Activated CD4-positive, alpha-beta memory T cell treated with anti-CD3 and anti-CD28 coated beads for 36 hours (primary cell): ENCODE data around the gene CENPA. TPM values are rescaled to one million over a fixed set of nuclear protein-coding genes. Genes with fewer than 3 reads are reported as not detected.
"Not testable (repeated sequence)": the region's sequence is repeated elsewhere in the genome, so short reads cannot be mapped to it uniquely, and the experiment has no call there.

Experiments used
- CTCF ChIA-PET: fragments of 350-600 bp; sonication (Branson Sonifier 250); formaldehyde crosslinking; loops from one replicate; lab custom pipeline; 2021; ENCODE audit warnings: antibody characterized with exemption, inconsistent platforms; lab: Charles Lee
- POLR2A ChIA-PET: fragments of 350-600 bp; sonication (Branson Sonifier 250); formaldehyde crosslinking; loops from one replicate; lab custom pipeline; 2021; ENCODE audit warnings: antibody characterized with exemption; lab: Charles Lee
- DNase-seq: peaks from one replicate; pipeline ENCODE4 v3.0.0-alpha.2; 2020
- H3K27ac Mint-ChIP-seq: one replicate; pipeline ENCODE4 v1.8.0; 2021; ENCODE audit warnings: mixed read lengths
- H3K27me3 Mint-ChIP-seq: one replicate; pipeline ENCODE4 v1.8.0; 2021; ENCODE audit warnings: mixed read lengths
- H3K36me3 Mint-ChIP-seq: one replicate; pipeline ENCODE4 v1.8.0; 2021; ENCODE audit warnings: mixed read lengths
- H3K4me1 Mint-ChIP-seq: one replicate; pipeline ENCODE4 v1.8.0; 2021; ENCODE audit warnings: low read depth, mixed read lengths
- H3K4me3 Mint-ChIP-seq: one replicate; pipeline ENCODE4 v1.8.0; 2021; ENCODE audit warnings: mild to moderate bottlenecking, mixed read lengths
- H3K9me3 Mint-ChIP-seq: one replicate; pipeline ENCODE4 v1.8.0; 2021; ENCODE audit warnings: mixed read lengths
- intact Hi-C: fragments of 100-400 bp; cut with micrococcal nuclease; formaldehyde crosslinking; loops from one replicate; pipeline ENCODE4 v1.15.1; 2023
- total RNA-seq, 2 experiments: library from RNA; stranded (reverse); gene quantifications; one replicate each; pipeline ENCODE4 v1.2.3, GENCODE V29; 2021

Gene CENPA
- total RNA-seq, 2 experiments from 2014 or later: 36.7 to 37.8 TPM

GRCh38 chr2:26778098-26778497 is 7.8 kb upstream of the CENPA start:
- intact Hi-C loops: no loop called here
- POLR2A ChIA-PET: interaction anchor here (0.6 kb wide), 2 partner anchors 24 to 145 kb away, joined by 4 read pairs; no protein-coding TSS in a partner anchor
- peaks cover 16% of the 10 kb centered on the region for H3K36me3 Mint-ChIP-seq
- H3K27ac Mint-ChIP-seq: no peak overlapping the region
- no peak overlapping the region for H3K4me3 Mint-ChIP-seq
- H3K27me3 Mint-ChIP-seq: no peaks in the 10 kb centered on the region
- peaks cover 4% of the 10 kb centered on the region for H3K4me1 Mint-ChIP-seq
- CTCF ChIA-PET: interaction anchor here (1.0 kb wide), 1 partner anchor 9 kb away, joined by 3 read pairs; no protein-coding TSS in a partner anchor
- DNase-seq: no peak
- no peaks in the 10 kb centered on the region for H3K9me3 Mint-ChIP-seq

GRCh38 chr2:26778507-26778906 is 7.3 kb upstream of the CENPA start:
- Mint-ChIP-seq H3K36me3 (peaks cover 16% of the 10 kb centered on the region), H3K4me3 (no peak overlapping the region), H3K27ac (peak overlapping the region; percentile 82), H3K4me1 (peaks cover 4% of the 10 kb centered on the region), H3K27me3 (no peaks in the 10 kb centered on the region), H3K9me3 (no peaks in the 10 kb centered on the region)
- no peak for DNase-seq
- ChIA-PET POLR2A (interaction anchor here (0.6 kb wide), 2 partner anchors 24 to 144 kb away, joined by 4 read pairs; no protein-coding TSS in a partner anchor), CTCF (no interaction called here)
- intact Hi-C loops: no loop called here

- ChIA-PET POLR2A (no interaction called here), CTCF (no interaction called here)
These were observed 5.6 kb upstream of the CENPA start for GRCh38 chr2:26780203-26780760.

GRCh38 chr2:26782876-26783704 is 2.8 kb upstream of the CENPA start:
- ChIA-PET POLR2A (no interaction called here), CTCF (no interaction called here)
- no peak overlapping the region for H3K27ac Mint-ChIP-seq
- DNase-seq: no peak
- H3K27me3 Mint-ChIP-seq: peaks cover 2% of the 10 kb centered on the region
- intact Hi-C loops: loop anchor here (10.0 kb wide), 1 partner anchor 272 kb away; the partner anchor contains the start of gene AGBL5
- H3K9me3 Mint-ChIP-seq: no peaks in the 10 kb centered on the region
- peaks cover 21% of the 10 kb centered on the region for H3K4me1 Mint-ChIP-seq
- no peak overlapping the region for H3K4me3 Mint-ChIP-seq
- H3K36me3 Mint-ChIP-seq: peaks cover 16% of the 10 kb centered on the region

More at GRCh38 chr2:26780203-26780760, 5.6 kb upstream of the CENPA start:
- DNase-seq: no peak
- Mint-ChIP-seq H3K36me3 (peaks cover 16% of the 10 kb centered on the region), H3K9me3 (no peaks in the 10 kb centered on the region), H3K27me3 (no peaks in the 10 kb centered on the region), H3K27ac (no peak overlapping the region), H3K4me1 (peaks cover 9% of the 10 kb centered on the region), H3K4me3 (no peak overlapping the region)
- intact Hi-C loops: loop anchor here (10.0 kb wide), 1 partner anchor 275 kb away; the partner anchor contains the start of gene AGBL5

- Mint-ChIP-seq H3K4me1 (peaks cover 17% of the 10 kb centered on the region), H3K4me3 (no peak overlapping the region), H3K27me3 (peaks cover 2% of the 10 kb centered on the region), H3K9me3 (no peaks in the 10 kb centered on the region), H3K36me3 (peaks cover 26% of the 10 kb centered on the region), H3K27ac (no peak overlapping the region)
- intact Hi-C loops: loop anchor here (2.0 to 10.0 kb wide), 2 partner anchors 20 to 270 kb away; partner anchors contain the start of genes AGBL5 and SLC35F6
- POLR2A ChIA-PET: no interaction called here
- DNase-seq: no peak
- CTCF ChIA-PET: no interaction called here
These were observed 1.2 kb upstream of the CENPA start for GRCh38 chr2:26784570-26785234.

GRCh38 chr2:26786207-26787028 is 562 bp downstream of the CENPA start:
- POLR2A ChIA-PET: interaction anchor here (0.6 to 1.5 kb wide), 3 partner anchors 12 to 157 kb away, joined by 3 read pairs; partner anchors contain the start of gene SLC35F6
- peak; percentile 46 for DNase-seq
- Mint-ChIP-seq H3K4me1 (peaks cover 17% of the 10 kb centered on the region), H3K36me3 (peaks cover 27% of the 10 kb centered on the region), H3K4me3 (peak overlapping the region; percentile 85), H3K9me3 (peaks cover 7% of the 10 kb centered on the region), H3K27ac (peak overlapping the region; percentile 10), H3K27me3 (peaks cover 2% of the 10 kb centered on the region)
- intact Hi-C loops: loop anchor here (10.0 kb wide), 1 partner anchor 268 kb away; the partner anchor contains the start of gene AGBL5
- CTCF ChIA-PET: interaction anchor here (0.6 to 0.9 kb wide), 3 partner anchors 9 to 60 kb away, joined by 3 to 4 read pairs (median 3); no protein-coding TSS in a partner anchor

GRCh38 chr2:26792720-26793119 is 6.9 kb downstream of the CENPA start:
- no peak overlapping the region for H3K27ac Mint-ChIP-seq
- H3K27me3 Mint-ChIP-seq: no peaks in the 10 kb centered on the region
- peaks cover 53% of the 10 kb centered on the region for H3K36me3 Mint-ChIP-seq
- no peak for DNase-seq
- H3K9me3 Mint-ChIP-seq: peaks cover 9% of the 10 kb centered on the region
- H3K4me1 Mint-ChIP-seq: peaks cover 2% of the 10 kb centered on the region
- H3K4me3 Mint-ChIP-seq: no peak overlapping the region
- CTCF ChIA-PET: interaction anchor here (0.7 to 1.2 kb wide), 2 partner anchors 22 to 53 kb away, joined by 3 read pairs; no protein-coding TSS in a partner anchor
- POLR2A ChIA-PET: no interaction called here
- intact Hi-C loops: no loop called here

GRCh38 chr2:26793518-26793917 is 7.7 kb downstream of the CENPA start:
- H3K4me3 Mint-ChIP-seq: no peak overlapping the region
- CTCF ChIA-PET: no interaction called here
- no peaks in the 10 kb centered on the region for H3K27me3 Mint-ChIP-seq
- POLR2A ChIA-PET: no interaction called here
- H3K36me3 Mint-ChIP-seq: peaks cover 48% of the 10 kb centered on the region
- no peaks in the 10 kb centered on the region for H3K4me1 Mint-ChIP-seq
- intact Hi-C loops: no loop called here
- no peak for DNase-seq
- H3K9me3 Mint-ChIP-seq: peaks cover 9% of the 10 kb centered on the region
- no peak overlapping the region for H3K27ac Mint-ChIP-seq

- H3K4me3 Mint-ChIP-seq, H3K4me1 Mint-ChIP-seq, POLR2A ChIA-PET, H3K27me3 Mint-ChIP-seq, intact Hi-C loops, DNase-seq, CTCF ChIA-PET, H3K9me3 Mint-ChIP-seq, H3K27ac Mint-ChIP-seq: not testable (repeated sequence)
- H3K36me3 Mint-ChIP-seq: peaks cover 37% of the 10 kb centered on the region
These were observed 9.3 kb downstream of the CENPA start for GRCh38 chr2:26795135-26795534.

- Mint-ChIP-seq H3K4me3 (no peak overlapping the region), H3K27me3 (no peaks in the 10 kb centered on the region), H3K27ac (no peak overlapping the region), H3K36me3 (peaks cover 9% of the 10 kb centered on the region), H3K9me3 (no peaks in the 10 kb centered on the region), H3K4me1 (no peaks in the 10 kb centered on the region)
- intact Hi-C loops: no loop called here
- ChIA-PET POLR2A (no interaction called here), CTCF (no interaction called here)
- no peak for DNase-seq
These were observed 15.5 kb downstream of the CENPA start for GRCh38 chr2:26801328-26801727.

- intact Hi-C loops: no loop called here
- POLR2A ChIA-PET: no interaction called here
- H3K27me3 Mint-ChIP-seq: no peaks in the 10 kb centered on the region
- no peaks in the 10 kb centered on the region for H3K9me3 Mint-ChIP-seq
- peaks cover 9% of the 10 kb centered on the region for H3K36me3 Mint-ChIP-seq
- CTCF ChIA-PET: no interaction called here
- no peak overlapping the region for H3K4me3 Mint-ChIP-seq
- DNase-seq: no peak
- no peak overlapping the region for H3K27ac Mint-ChIP-seq
- H3K4me1 Mint-ChIP-seq: no peaks in the 10 kb centered on the region
These were observed 15.9 kb downstream of the CENPA start for GRCh38 chr2:26801796-26802195.
